IMR-90 (cell line): ENCODE results near the gene PDE8B. TPM values are rescaled to one million over a fixed set of nuclear protein-coding genes. Genes with fewer than 3 reads are reported as not detected.

ENCODE experiments used
- ATAC-seq: fragments of 200-7000 bp; cut with Tn5 transposase; 2 replicates; pipeline ENCODE4 v1.9.1; 2020; ENCODE audit warnings: low read depth, mild to moderate bottlenecking, moderate library complexity
- BruUV-seq: library from RNA; stranded (reverse); fragments of 400-500 nt; replicated peaks from 2 replicates; lab custom pipeline; 2021; lab: Mats Ljungman, UMichigan
- CTCF ChIA-PET: fragments of 300-600 bp; formaldehyde crosslinking; extraction: SDS; loops from one replicate; lab custom pipeline; 2021; ENCODE audit warnings: antibody characterized with exemption; lab: Yijun Ruan, JAX
- POLR2A ChIA-PET: fragments of 300-600 bp; sonication (Branson Sonifier 250); formaldehyde crosslinking; loops from one replicate; lab custom pipeline; 2022; ENCODE audit warnings: antibody characterized with exemption; ENCODE audit not compliant: unreplicated experiment; lab: Charles Lee
- DNase-seq: peaks from one replicate; pipeline ENCODE4 v3.0.0; 2013
- H2AFZ ChIP-seq: replicated peaks from 2 replicates; pipeline ENCODE3; 2013; ENCODE audit warnings: low read length, mild to moderate bottlenecking; ENCODE audit not compliant: poor library complexity
- H2AK5ac ChIP-seq: 2 replicates; pipeline ENCODE4 v1.6.1; 2013; ENCODE audit warnings: low read depth, low read length, inconsistent platforms
- H2AK9ac ChIP-seq: replicated peaks from 2 replicates; pipeline ENCODE3; 2013; ENCODE audit warnings: mild to moderate bottlenecking, low read depth, low read length, moderate library complexity; ENCODE audit not compliant: poor library complexity
- H2BK120ac ChIP-seq: 2 replicates; pipeline ENCODE4 v1.6.1; 2013; ENCODE audit warnings: low read depth, low read length, inconsistent platforms
- H2BK15ac ChIP-seq: 3 replicates; pipeline ENCODE4 v1.6.1; 2013; ENCODE audit warnings: low read depth, low read length, inconsistent platforms
- H2BK20ac ChIP-seq: 2 replicates; pipeline ENCODE4 v1.6.1; 2013; ENCODE audit warnings: low read depth, mild to moderate bottlenecking, inconsistent platforms, low read length, moderate library complexity
- H2BK5ac ChIP-seq: 2 replicates; pipeline ENCODE4 v1.6.1; 2013; ENCODE audit warnings: mild to moderate bottlenecking, low read depth, low read length, inconsistent platforms; ENCODE audit not compliant: poor library complexity, severe bottlenecking
- H3K14ac ChIP-seq: replicated peaks from 2 replicates; pipeline ENCODE4 v1.6.1; 2013; ENCODE audit warnings: low read depth, low read length, inconsistent platforms
- H3K18ac ChIP-seq: 2 replicates; pipeline ENCODE4 v1.6.1; 2013; ENCODE audit warnings: low read depth, low read length, control low read depth
- H3K23ac ChIP-seq: 2 replicates; pipeline ENCODE4 v1.6.1; 2013; ENCODE audit warnings: low read depth, low read length, inconsistent platforms
- H3K27ac ChIP-seq: 2 replicates; pipeline ENCODE4 v1.5.1; 2013; ENCODE audit warnings: mild to moderate bottlenecking, control low read depth, low read length; ENCODE audit not compliant: insufficient read depth
- H3K27me3 ChIP-seq: 2 replicates; pipeline ENCODE4 v1.6.1; 2013; ENCODE audit warnings: low read length; ENCODE audit not compliant: control insufficient read depth, insufficient read depth
- H3K36me3 ChIP-seq: 2 replicates; pipeline ENCODE4 v1.6.1; 2013; ENCODE audit warnings: low read length, mixed read lengths; ENCODE audit not compliant: control insufficient read depth, insufficient read depth
- H3K4ac ChIP-seq: 2 replicates; pipeline ENCODE4 v1.6.1; 2013; ENCODE audit warnings: low read depth, low read length, inconsistent platforms
- H3K4me1 ChIP-seq: 2 replicates; pipeline ENCODE4 v1.6.1; 2013; ENCODE audit warnings: low read length, mixed read lengths; ENCODE audit not compliant: control insufficient read depth, insufficient read depth
- H3K4me2 ChIP-seq: 2 replicates; pipeline ENCODE4 v1.6.1; 2013; ENCODE audit warnings: low read depth, mild to moderate bottlenecking, control low read depth, low read length, moderate library complexity
- H3K4me3 ChIP-seq: 2 replicates; pipeline ENCODE4 v1.5.1; 2013; ENCODE audit warnings: low read depth, mild to moderate bottlenecking, control low read depth, low read length, moderate library complexity; ENCODE audit not compliant: insufficient read depth
- H3K56ac ChIP-seq: 2 replicates; pipeline ENCODE4 v1.6.1; 2013; ENCODE audit warnings: low read length, inconsistent platforms; ENCODE audit not compliant: insufficient read depth; ENCODE audit errors: extremely low read depth
- H3K79me1 ChIP-seq, 2 experiments: 2 replicates each; pipeline ENCODE4 v1.6.1; 2013; ENCODE audit warnings: low read length in 2 of 2, inconsistent platforms in 1 of 2, low read depth in 1 of 2
- H3K9ac ChIP-seq: 2 replicates; pipeline ENCODE4 v1.6.1; 2013; ENCODE audit warnings: low read depth, low read length, control low read depth
- H3K9me1 ChIP-seq: 2 replicates; pipeline ENCODE4 v1.6.1; 2013; ENCODE audit warnings: low read length, inconsistent platforms; ENCODE audit not compliant: insufficient read depth
- H3K9me3 ChIP-seq: 2 replicates; pipeline ENCODE4 v1.6.1; 2013; ENCODE audit warnings: low read length; ENCODE audit not compliant: control insufficient read depth, insufficient read depth
- H4K20me1 ChIP-seq: 2 replicates; pipeline ENCODE4 v1.6.1; 2013; ENCODE audit warnings: low read length, inconsistent platforms; ENCODE audit not compliant: insufficient read depth
- H4K5ac ChIP-seq: 2 replicates; pipeline ENCODE4 v1.6.1; 2013; ENCODE audit warnings: mild to moderate bottlenecking, low read depth, low read length, control low read depth
- H4K8ac ChIP-seq, 2 experiments: 2 replicates each; pipeline ENCODE4 v1.6.1; 2013; ENCODE audit warnings: low read depth in 2 of 2, low read length in 2 of 2, control low read depth in 1 of 2, inconsistent platforms in 1 of 2
- H4K91ac ChIP-seq: 2 replicates; pipeline ENCODE4 v1.6.1; 2013; ENCODE audit warnings: low read depth, low read length, inconsistent platforms; ENCODE audit not compliant: insufficient read depth
- FOS ChIP-seq: fragments of 150-350 bp; IDR thresholded peaks from 2 replicates; pipeline ENCODE4 v1.6.1; 2016; ENCODE audit warnings: low read depth, low read length
- MAZ ChIP-seq: IDR thresholded peaks from 2 replicates; pipeline ENCODE4 v1.6.1; 2012; ENCODE audit warnings: low read depth, mild to moderate bottlenecking, low read length, improper control_type of control experiment, moderate library complexity, borderline replicate concordance
- NFE2L2 ChIP-seq: fragments of 150-350 bp; IDR thresholded peaks from 2 replicates; pipeline ENCODE4 v1.6.1; 2016; ENCODE audit warnings: low read depth, mild to moderate bottlenecking, low read length
- RAD21 ChIP-seq: IDR thresholded peaks from 2 replicates; pipeline ENCODE4 v1.6.1; 2012; ENCODE audit warnings: low read length, improper control_type of control experiment
- SMC3 ChIP-seq: fragments of 150-350 bp; IDR thresholded peaks from 2 replicates; pipeline ENCODE4 v1.6.1; 2016; ENCODE audit warnings: low read depth, mild to moderate bottlenecking, antibody characterized with exemption, low read length, moderate library complexity
- WGBS, 2 experiments: methylation state at CpG; one replicate each; pipeline versions ENCODE4 v1.1.5 to v1.1.7; 2013; ENCODE audit warnings: missing lambda C conversion rate in 2 of 2; ENCODE audit not compliant: insufficient read length in 1 of 2; ENCODE audit errors: extremely low coverage in 2 of 2; 5-methylcytosine and 5-hydroxymethylcytosine counted together
- dilution Hi-C: fragments of 300-500 bp; cut with HindIII; formaldehyde crosslinking; loops from one replicate; pipeline ENCODE4 v1.14.3; 2018; ENCODE audit warnings: low sequenced_read_pairs; ENCODE audit not compliant: unreplicated experiment
- in situ Hi-C: fragments of 300-500 bp; cut with MboI; formaldehyde crosslinking; loops from 3 replicates; pipeline ENCODE4 v1.14.3; 2019; ENCODE audit warnings: low sequenced_read_pairs, inconsistent platforms, mixed read lengths
- intact Hi-C: fragments of 100-400 bp; cut with micrococcal nuclease; formaldehyde crosslinking; loops from 2 replicates; pipeline ENCODE4 v1.10.0; 2022
- polyA plus RNA-seq, 3 experiments: library from polyadenylated mRNA; depleted of rRNA; stranded (reverse); fragments of >200 nt; gene quantifications; 2 replicates each; pipeline ENCODE4 v1.2.3, GENCODE V29; 2012; ENCODE audit warnings: low replicate concordance in 1 of 3
- total RNA-seq: library from RNA; depleted of rRNA; stranded (reverse); fragments of >200 nt; gene quantifications from 2 replicates; pipeline ENCODE4 v1.2.3, GENCODE V29; 2012
- TF ChIP-seq, protein P1 (sequence below): fragments of 150-350 bp; IDR thresholded peaks from 2 replicates; pipeline ENCODE4 v1.6.1; 2017; ENCODE audit warnings: mild to moderate bottlenecking, antibody characterized with exemption, low read length, low read depth

PDE8B gene
- total and polyA plus RNA-seq, 2 of the 4 experiments (the other 2 are of a cell fraction): under 0.01 to 0.03 TPM

DNA sequence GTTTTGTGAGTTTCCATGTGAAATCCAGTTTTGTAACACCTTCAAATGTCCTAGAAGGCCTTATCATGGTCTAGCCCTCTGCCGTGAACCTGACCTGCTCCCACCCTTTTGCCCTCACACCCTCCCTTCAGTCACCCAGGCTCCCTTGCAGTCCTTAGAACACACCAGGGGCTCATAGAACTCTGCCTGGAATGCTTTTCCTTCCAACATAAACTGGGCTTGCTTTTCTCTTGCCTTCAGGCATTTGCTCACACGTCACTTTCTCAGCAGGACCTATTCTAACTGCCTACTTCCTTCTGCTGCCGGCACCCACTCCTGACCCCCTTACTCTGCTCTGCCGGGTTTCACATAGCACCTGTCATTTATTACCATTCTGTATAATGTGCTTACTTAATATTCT lies 111.9 kb downstream of the PDE8B start:
- DNase-seq (no peak), ATAC-seq (no peak)

More for the DNA sequence above, 111.9 kb downstream of the PDE8B start:
- TF ChIP-seq RAD21 (no peak), SMC3 (no peak), NFE2L2 (no peak), MAZ (no peak), FOS (no peak)
- TF ChIP-seq, protein P1, sequence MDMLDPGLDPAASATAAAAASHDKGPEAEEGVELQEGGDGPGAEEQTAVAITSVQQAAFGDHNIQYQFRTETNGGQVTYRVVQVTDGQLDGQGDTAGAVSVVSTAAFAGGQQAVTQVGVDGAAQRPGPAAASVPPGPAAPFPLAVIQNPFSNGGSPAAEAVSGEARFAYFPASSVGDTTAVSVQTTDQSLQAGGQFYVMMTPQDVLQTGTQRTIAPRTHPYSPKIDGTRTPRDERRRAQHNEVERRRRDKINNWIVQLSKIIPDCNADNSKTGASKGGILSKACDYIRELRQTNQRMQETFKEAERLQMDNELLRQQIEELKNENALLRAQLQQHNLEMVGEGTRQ: no peak
- BruUV-seq: no TSS peak
- H3K18ac ChIP-seq: no peak overlapping the region
- no peak overlapping the region for H2BK120ac ChIP-seq
- no peak overlapping the region for H4K8ac ChIP-seq
- no peak overlapping the region for H3K4me3 ChIP-seq
- CTCF ChIA-PET: no interaction called here
- no peak overlapping the region for H3K4ac ChIP-seq
- no peak overlapping the region for H2AK5ac ChIP-seq
- no peak overlapping the region for H2BK20ac ChIP-seq
- H3K56ac ChIP-seq: no peak overlapping the region
- no peak overlapping the region for H2BK15ac ChIP-seq
- H3K27me3 ChIP-seq: peaks cover 3% of the 10 kb centered on the region
- no peaks in the 10 kb centered on the region for H3K4me1 ChIP-seq
- no peak overlapping the region for H3K14ac ChIP-seq
- intact Hi-C loops: no loop called here
- H3K79me1 ChIP-seq: no peaks in the 10 kb centered on the region
- no peak overlapping the region for H2AK9ac ChIP-seq
- no peak overlapping the region for H3K4me2 ChIP-seq
- H3K9me1 ChIP-seq: peaks cover 2% of the 10 kb centered on the region; the same call in 1 of the 2 replicates
- POLR2A ChIA-PET: no interaction called here
- in situ Hi-C loops: no loop called here
- H2AFZ ChIP-seq: no peak overlapping the region
- H4K91ac ChIP-seq: no peak overlapping the region
- H2BK5ac ChIP-seq: no peak overlapping the region
- H3K9me3 ChIP-seq: no peaks in the 10 kb centered on the region
- no peaks in the 10 kb centered on the region for H4K20me1 ChIP-seq
- dilution Hi-C loops: no loop called here
- H4K5ac ChIP-seq: no peak overlapping the region
- no peak overlapping the region for H3K9ac ChIP-seq
- no peak overlapping the region for H3K27ac ChIP-seq
- H3K23ac ChIP-seq: no peak overlapping the region
- 78% methylated on average over 1 of the region's 4 CpGs; no CpG with 5 or more reads in 1 of the 2 experiments for WGBS, 2 experiments
- H3K36me3 ChIP-seq: no peaks in the 10 kb centered on the region
